GM12878 (cell line): ENCODE measurements around the gene PCK1. TPM values are rescaled to one million over a fixed set of nuclear protein-coding genes. Genes with fewer than 3 reads are reported as not detected.

Experiments
- ATAC-seq: fragments of 200-7000 bp; cut with Tn5 transposase; 3 replicates; pipeline ENCODE4 v1.9.1; 2020; ENCODE audit warnings: mild to moderate bottlenecking, moderate library complexity
- BruUV-seq: library from RNA; stranded (reverse); fragments of 400-500 nt; replicated peaks from 2 replicates; lab custom pipeline; 2021; lab: Mats Ljungman, UMichigan
- CTCF ChIA-PET: fragments of 300-600 bp; sonication (Branson Sonifier 250); formaldehyde crosslinking; extraction: SDS; loops from one replicate; lab custom pipeline; 2021; ENCODE audit warnings: inconsistent platforms; lab: Yijun Ruan, JAX
- POLR2A ChIA-PET: fragments of 350-600 bp; formaldehyde crosslinking; extraction: SDS; loops from one replicate; lab custom pipeline; 2021; ENCODE audit warnings: inconsistent platforms; lab: Charles Lee
- RAD21 ChIA-PET: fragments of 300-600 bp; sonication (Branson Sonifier 250); formaldehyde crosslinking; loops from one replicate; lab custom pipeline; 2023; ENCODE audit warnings: antibody characterized with exemption; ENCODE audit not compliant: unreplicated experiment; lab: Charles Lee
- SMC1A ChIA-PET: fragments of 300-600 bp; sonication (Branson Sonifier 250); formaldehyde crosslinking; loops from one replicate; lab custom pipeline; 2023; ENCODE audit not compliant: unreplicated experiment, uncharacterized antibody; lab: Charles Lee
- DNase-seq: peaks from one replicate; pipeline ENCODE4 v3.0.0-alpha.2; 2011; ENCODE audit warnings: low read depth, low spot score
- FAIRE-seq: peaks from 3 replicates; lab custom pipeline; 2011; peaks lifted over from hg19 to GRCh38; lab: Jason Lieb, UNC
- H2AFZ ChIP-seq: 2 replicates; pipeline ENCODE4 v1.6.0; 2011; ENCODE audit warnings: low read depth, low read length, control low read depth; ENCODE audit not compliant: control insufficient read depth
- H3K27ac ChIP-seq: 2 replicates; pipeline ENCODE4 v1.5.1; 2011; ENCODE audit warnings: control low read depth; ENCODE audit not compliant: control insufficient read depth, insufficient read depth
- H3K27me3 ChIP-seq, 2 experiments: replicated peaks in 1 of 2; 2 replicates each; pipeline versions ENCODE4 v1.6.0 to v1.6.1; 2011; ENCODE audit warnings: low read length in 1 of 2; ENCODE audit not compliant: control insufficient read depth in 2 of 2, insufficient read depth in 2 of 2
- H3K36me3 ChIP-seq, 2 experiments: 2 replicates each; pipeline ENCODE4 v1.5.1; 2011; ENCODE audit warnings: low read length in 1 of 2; ENCODE audit not compliant: control insufficient read depth in 2 of 2, insufficient read depth in 2 of 2
- H3K4me1 ChIP-seq: 2 replicates; pipeline ENCODE4 v1.6.1; 2011; ENCODE audit warnings: mild to moderate bottlenecking, low read length, moderate library complexity, mixed read lengths; ENCODE audit not compliant: control insufficient read depth, insufficient read depth
- H3K4me2 ChIP-seq: 2 replicates; pipeline ENCODE4 v1.6.0; 2011; ENCODE audit warnings: control low read depth; ENCODE audit not compliant: control insufficient read depth, insufficient read depth
- H3K4me3 ChIP-seq: fragments of 200-600 bp; sonication (generic); 2 replicates; pipeline ENCODE4 v1.5.1; 2016
- H3K79me2 ChIP-seq: 2 replicates; pipeline ENCODE4 v1.6.0; 2011; ENCODE audit warnings: low read length; ENCODE audit not compliant: control insufficient read depth, insufficient read depth
- H3K9ac ChIP-seq: 2 replicates; pipeline ENCODE4 v1.8.0; 2011; ENCODE audit warnings: low read length, control low read depth, mixed read lengths; ENCODE audit not compliant: control insufficient read depth, insufficient read depth
- H3K9me3 ChIP-seq: replicated peaks from 3 replicates; pipeline ENCODE4 v1.5.1; 2011; ENCODE audit warnings: mild to moderate bottlenecking, low read length; ENCODE audit not compliant: control insufficient read depth, insufficient read depth
- H4K20me1 ChIP-seq: 2 replicates; pipeline ENCODE4 v1.6.0; 2011; ENCODE audit not compliant: control insufficient read depth, insufficient read depth
- EED ChIP-seq: sonication (generic); IDR thresholded peaks from 2 replicates; pipeline ENCODE4 v1.6.1; 2016; ENCODE audit warnings: antibody characterized with exemption, low read depth
- ESRRA ChIP-seq: IDR thresholded peaks from 2 replicates; pipeline ENCODE4 v1.6.1; 2012; ENCODE audit warnings: mild to moderate bottlenecking, low read length, improper control_type of control experiment
- FOXM1 ChIP-seq: IDR thresholded peaks from 2 replicates; pipeline ENCODE4 v1.6.1; 2012; ENCODE audit warnings: low read depth, mild to moderate bottlenecking, inconsistent platforms, low read length, moderate library complexity
- NFYB ChIP-seq: IDR thresholded peaks from 2 replicates; pipeline ENCODE4 v1.6.1; 2011; ENCODE audit warnings: low read depth, mild to moderate bottlenecking, low read length, improper control_type of control experiment, moderate library complexity; ENCODE audit not compliant: insufficient read depth
- POU2F2 ChIP-seq: IDR thresholded peaks from 3 replicates; pipeline ENCODE4 v1.6.1; 2011; ENCODE audit warnings: low read depth, mild to moderate bottlenecking, low read length, borderline replicate concordance
- WGBS: methylation state at CpG from one replicate; pipeline ENCODE4 v1.1.6; 2016; ENCODE audit warnings: low lambda C conversion rate; ENCODE audit not compliant: insufficient replicate concordance, insufficient coverage; ENCODE audit errors: missing lambda C conversion rate; 5-methylcytosine and 5-hydroxymethylcytosine counted together
- in situ Hi-C: fragments of 300-500 bp; cut with MboI; formaldehyde crosslinking; loops from 9 replicates; pipeline ENCODE4 v1.14.3; 2018; ENCODE audit warnings: mixed read lengths
- intact Hi-C: fragments of 100-400 bp; cut with micrococcal nuclease; formaldehyde crosslinking; loops from one replicate; pipeline ENCODE4 v1.14.2; 2022; ENCODE audit not compliant: unreplicated experiment
- polyA plus RNA-seq, 11 experiments: library from polyadenylated mRNA; depleted of rRNA in 4 of 11; unstranded in 6 of 11; stranded (reverse) in 5 of 11; fragments of >200 nt; fragmentation: Nextera tagmentation in 4 of 11; fragmentation: Illumina TruSeq in 1 of 11; extraction: Ambion mirVana in 4 of 11; extraction: Trizol in 1 of 11; gene quantifications; 1 replicate in 1 of 11; 2 replicates in 10 of 11; pipeline versions ENCODE4 v1.2.1 to v1.2.3, GENCODE V29; 2011 to 2016; ENCODE audit warnings: inconsistent platforms in 2 of 11, missing spikeins in 2 of 11, low read depth in 1 of 11
- total RNA-seq, 4 experiments: library from RNA; depleted of rRNA in 3 of 4; stranded (reverse); fragments of >200 nt in 3 of 4; fragmentation: Illumina TruSeq in 1 of 4; extraction: Trizol in 1 of 4; gene quantifications; 2 replicates each; pipeline versions ENCODE4 v1.2.1 to v1.2.3, GENCODE V29; 2013 to 2021
- TF ChIP-seq, protein P1 (sequence below): IDR thresholded peaks from 2 replicates; pipeline ENCODE4 v1.6.1; 2012; ENCODE audit warnings: improper control_type of control experiment, low read depth, low read length; ENCODE audit not compliant: insufficient replicate concordance

PCK1 gene
- total and polyA plus RNA-seq, 10 of the 15 experiments (the other 5 are each of a cell fraction or from before 2014, with no cell fraction given): 0.02 to 0.33 (median 0.09) TPM; not detected in 5

DNA sequence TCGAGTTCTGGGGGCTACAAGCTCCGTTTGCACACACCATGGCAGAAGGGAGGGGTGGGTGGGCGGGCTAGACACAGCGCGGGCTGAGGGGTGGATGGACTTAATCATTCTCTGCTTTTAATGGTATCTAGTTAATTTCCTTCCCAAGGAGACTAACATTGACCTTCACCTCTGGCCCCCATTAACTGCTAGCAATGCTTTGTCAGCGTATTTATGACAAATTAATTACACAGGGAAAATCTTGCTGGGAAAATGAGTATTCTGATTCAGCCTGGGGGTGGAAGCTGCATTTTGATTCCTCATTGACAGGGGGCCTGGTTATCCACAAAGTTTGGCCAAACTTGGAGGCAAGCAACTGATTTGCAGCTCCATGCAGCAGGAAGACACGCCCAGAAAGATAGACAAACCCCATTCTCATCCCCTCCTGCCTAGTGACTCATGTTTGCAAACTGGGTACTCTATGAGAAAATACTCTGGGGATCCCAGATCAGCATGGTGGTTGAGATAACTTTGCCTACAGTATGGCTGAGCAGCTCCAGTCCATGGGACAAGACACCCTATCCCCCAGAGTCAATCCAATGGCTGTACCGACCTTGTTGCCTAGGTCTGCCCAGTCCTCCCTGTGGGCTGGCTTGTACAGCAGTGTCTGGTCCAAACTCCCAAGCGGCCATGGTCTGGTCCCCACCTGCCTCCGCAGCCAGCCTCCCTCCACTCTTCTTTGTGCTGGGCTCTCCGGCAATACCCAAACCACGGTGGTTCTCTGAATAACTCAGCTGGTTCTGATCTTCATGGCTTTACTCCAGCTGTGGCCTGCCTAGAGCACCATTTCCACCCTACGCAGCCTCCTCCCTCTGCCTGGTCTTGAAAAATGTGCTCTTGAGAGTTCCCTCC, 39.7 kb downstream of the PCK1 start (continued):
- TF ChIP-seq, protein P1, sequence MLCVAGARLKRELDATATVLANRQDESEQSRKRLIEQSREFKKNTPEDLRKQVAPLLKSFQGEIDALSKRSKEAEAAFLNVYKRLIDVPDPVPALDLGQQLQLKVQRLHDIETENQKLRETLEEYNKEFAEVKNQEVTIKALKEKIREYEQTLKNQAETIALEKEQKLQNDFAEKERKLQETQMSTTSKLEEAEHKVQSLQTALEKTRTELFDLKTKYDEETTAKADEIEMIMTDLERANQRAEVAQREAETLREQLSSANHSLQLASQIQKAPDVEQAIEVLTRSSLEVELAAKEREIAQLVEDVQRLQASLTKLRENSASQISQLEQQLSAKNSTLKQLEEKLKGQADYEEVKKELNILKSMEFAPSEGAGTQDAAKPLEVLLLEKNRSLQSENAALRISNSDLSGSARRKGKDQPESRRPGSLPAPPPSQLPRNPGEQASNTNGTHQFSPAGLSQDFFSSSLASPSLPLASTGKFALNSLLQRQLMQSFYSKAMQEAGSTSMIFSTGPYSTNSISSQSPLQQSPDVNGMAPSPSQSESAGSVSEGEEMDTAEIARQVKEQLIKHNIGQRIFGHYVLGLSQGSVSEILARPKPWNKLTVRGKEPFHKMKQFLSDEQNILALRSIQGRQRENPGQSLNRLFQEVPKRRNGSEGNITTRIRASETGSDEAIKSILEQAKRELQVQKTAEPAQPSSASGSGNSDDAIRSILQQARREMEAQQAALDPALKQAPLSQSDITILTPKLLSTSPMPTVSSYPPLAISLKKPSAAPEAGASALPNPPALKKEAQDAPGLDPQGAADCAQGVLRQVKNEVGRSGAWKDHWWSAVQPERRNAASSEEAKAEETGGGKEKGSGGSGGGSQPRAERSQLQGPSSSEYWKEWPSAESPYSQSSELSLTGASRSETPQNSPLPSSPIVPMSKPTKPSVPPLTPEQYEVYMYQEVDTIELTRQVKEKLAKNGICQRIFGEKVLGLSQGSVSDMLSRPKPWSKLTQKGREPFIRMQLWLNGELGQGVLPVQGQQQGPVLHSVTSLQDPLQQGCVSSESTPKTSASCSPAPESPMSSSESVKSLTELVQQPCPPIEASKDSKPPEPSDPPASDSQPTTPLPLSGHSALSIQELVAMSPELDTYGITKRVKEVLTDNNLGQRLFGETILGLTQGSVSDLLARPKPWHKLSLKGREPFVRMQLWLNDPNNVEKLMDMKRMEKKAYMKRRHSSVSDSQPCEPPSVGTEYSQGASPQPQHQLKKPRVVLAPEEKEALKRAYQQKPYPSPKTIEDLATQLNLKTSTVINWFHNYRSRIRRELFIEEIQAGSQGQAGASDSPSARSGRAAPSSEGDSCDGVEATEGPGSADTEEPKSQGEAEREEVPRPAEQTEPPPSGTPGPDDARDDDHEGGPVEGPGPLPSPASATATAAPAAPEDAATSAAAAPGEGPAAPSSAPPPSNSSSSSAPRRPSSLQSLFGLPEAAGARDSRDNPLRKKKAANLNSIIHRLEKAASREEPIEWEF: no peak
- no peak for TF ChIP-seq NFYB
- no peak for TF ChIP-seq FOXM1
- no peak for TF ChIP-seq ESRRA
- no peak for TF ChIP-seq POU2F2

DNA sequence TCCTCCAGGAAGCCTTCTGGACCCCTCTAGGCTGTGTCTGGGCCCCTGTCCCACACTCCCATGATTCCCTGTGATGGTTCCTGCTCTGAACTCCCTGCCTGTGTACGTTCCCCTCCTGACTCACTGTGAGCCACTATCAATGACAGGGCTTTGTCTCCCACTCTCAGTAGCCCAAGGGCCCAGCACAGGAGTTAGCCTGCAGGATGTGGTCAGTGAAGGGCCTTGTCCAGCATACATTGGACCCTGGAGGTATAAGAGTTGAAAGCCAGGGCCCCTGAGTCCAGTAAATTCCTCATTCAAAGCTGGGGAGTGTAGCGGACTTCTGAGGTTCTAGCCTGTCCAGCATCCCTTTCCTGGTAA, 40.3 kb downstream of the PCK1 start:
- Histone ChIP-seq H3K9ac (no peak overlapping the region), H3K79me2 (no peaks in the 10 kb centered on the region), H3K27me3 (no peaks in the 10 kb centered on the region), H3K9me3 (no peaks in the 10 kb centered on the region; the same call in 2 of the 3 replicates), H3K4me2 (no peak overlapping the region), H3K4me3 (no peak overlapping the region), H3K36me3 (no peaks in the 10 kb centered on the region), H3K4me1 (peaks cover 13% of the 10 kb centered on the region), H3K27ac (no peak overlapping the region), H2AFZ (no peak overlapping the region), H4K20me1 (no peaks in the 10 kb centered on the region)
- no peak for TF ChIP-seq EED
- in situ Hi-C loops: no loop called here
- intact Hi-C loops: no loop called here
- FAIRE-seq (no peak), ATAC-seq (no peak), DNase-seq (no peak)
- WGBS: 68% methylated on average over 2 of the region's 2 CpGs
- SMC1A ChIA-PET: interaction anchor here (1.0 kb wide), 2 partner anchors 41 to 103 kb away, joined by 3 read pairs; no protein-coding TSS in a partner anchor
- RAD21 ChIA-PET: interaction anchor here (1.1 to 1.6 kb wide), 3 partner anchors 19 to 487 kb away, joined by 3 to 4 read pairs (median 4); partner anchors contain the start of gene ZBP1
- CTCF ChIA-PET: interaction anchor here (0.9 to 3.2 kb wide), 8 partner anchors 18 to 590 kb away, joined by 3 to 14 read pairs (median 4); partner anchors contain the start of gene ZBP1
- POLR2A ChIA-PET: no interaction called here
- BruUV-seq: no TSS peak
